ENCODE data around the gene TRPM6. TPM values are rescaled to one million over a fixed set of nuclear protein-coding genes. Genes with fewer than 3 reads are reported as not detected.

Gene TRPM6
- total RNA-seq, 3 donors from 2014 or later = 39.3 to 125 (median 45.9) TPM

GRCh38 chr9:74674077-74674476, 213.6 kb downstream of the TRPM6 start:
- DNase-seq = no peak
- no peak overlapping the region for H3K4me3 ChIP-seq
- H3K4me1 ChIP-seq (ENCODE audit: low read depth) = no peaks in the 10 kb centered on the region
- H3K36me3 ChIP-seq (ENCODE audit: low read depth) = no peaks in the 10 kb centered on the region
- H3K9me3 ChIP-seq = no peaks in the 10 kb centered on the region
- no peak for ATAC-seq
- intact Hi-C loops (cut with DNase I, micrococcal nuclease) = no loop called here
- TF ChIP-seq CTCF (IDR thresholded peaks at IDR 0.05) = no peak

Other genes starting within 250 kb of the TRPM6 start
- gene C9orf40, start 65.0 kb upstream of the TRPM6 start, total RNA-seq = 1 to 10 TPM; 7.8 to 8.9 (median 7.8) TPM
- gene CARNMT1, start 140.4 kb upstream of the TRPM6 start, total RNA-seq = 10 to 100 TPM; 17.0 to 21.6 (median 18.8) TPM
- 10 to 100 TPM; 14.0 to 27.2 (median 19.0) TPM for gene NMRK1, start 200.2 kb upstream of the TRPM6 start, total RNA-seq
- 10 to 100 TPM; 40.6 to 71.2 (median 63.9) TPM for gene OSTF1, start 200.6 kb upstream of the TRPM6 start, total RNA-seq

Measured in mucosa of descending colon (tissue), 3 donors.